Osteocyte (in vitro differentiated cells): Measurements from ENCODE around the gene AMBRA1. TPM values are rescaled to one million over a fixed set of nuclear protein-coding genes. Genes with fewer than 3 reads are reported as not detected.

Experiments used
- DNase-seq: peaks from one replicate; pipeline ENCODE4 v3.0.0; 2021; ENCODE audit warnings: mixed read lengths; ENCODE audit not compliant: unreplicated experiment; ENCODE audit errors: extremely low spot score
- H3K27ac Mint-ChIP-seq: one replicate; pipeline ENCODE4 v1.8.0; 2021; ENCODE audit warnings: mild to moderate bottlenecking, mixed read lengths; ENCODE audit not compliant: unreplicated experiment
- H3K27me3 Mint-ChIP-seq: one replicate; pipeline ENCODE4 v1.8.0; 2021; ENCODE audit warnings: mixed read lengths; ENCODE audit not compliant: unreplicated experiment
- H3K36me3 Mint-ChIP-seq: one replicate; pipeline ENCODE4 v1.8.0; 2021; ENCODE audit warnings: mixed read lengths; ENCODE audit not compliant: unreplicated experiment
- H3K4me1 Mint-ChIP-seq: one replicate; pipeline ENCODE4 v1.8.0; 2021; ENCODE audit warnings: mixed read lengths; ENCODE audit not compliant: unreplicated experiment
- H3K4me3 Mint-ChIP-seq: one replicate; pipeline ENCODE4 v1.8.0; 2021; ENCODE audit warnings: mild to moderate bottlenecking, moderate library complexity, mixed read lengths; ENCODE audit not compliant: unreplicated experiment
- H3K9me3 Mint-ChIP-seq: one replicate; pipeline ENCODE4 v1.8.0; 2021; ENCODE audit warnings: mixed read lengths; ENCODE audit not compliant: unreplicated experiment
- total RNA-seq: library from RNA; stranded (reverse); gene quantifications from 2 replicates; pipeline ENCODE4 v1.2.1, GENCODE V29; 2021
- TF ChIP-seq, protein P1 (sequence below): fragments of 200-600 bp; sonication (generic); IDR thresholded peaks from 2 replicates; pipeline ENCODE4 v1.5.0; 2021; ENCODE audit warnings: antibody characterized with exemption, mild to moderate bottlenecking, moderate library complexity

Gene AMBRA1
- total RNA-seq, 1 donor from 2014 or later = 32.1 TPM

DNA sequence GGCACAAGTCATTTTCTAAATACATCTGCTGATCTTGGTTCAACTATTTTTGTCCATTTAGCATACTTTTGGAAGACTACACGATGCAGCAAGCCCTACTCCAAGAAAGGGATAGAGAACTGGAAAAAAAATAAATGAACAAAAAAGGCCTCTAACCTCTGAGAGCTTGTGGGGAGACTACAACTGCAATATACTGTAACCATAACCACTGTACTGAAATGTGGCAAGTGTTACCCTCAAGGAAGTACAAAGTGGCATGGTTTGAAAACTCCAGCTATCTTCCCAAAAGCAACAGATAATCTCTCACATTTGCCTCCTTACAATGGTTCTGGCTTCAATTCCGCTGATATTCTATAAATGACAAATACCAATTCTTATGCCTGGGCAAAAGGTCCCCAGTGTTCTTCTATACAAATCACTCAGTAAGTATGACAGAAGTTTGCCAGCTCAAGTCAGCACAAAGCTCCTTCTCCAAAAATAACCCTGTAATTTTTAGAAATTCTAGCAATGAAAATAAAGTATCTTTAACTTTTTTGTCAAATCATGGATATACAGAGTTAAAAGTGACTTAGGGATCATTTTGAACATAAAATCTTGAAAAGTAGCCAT, 22.9 kb downstream of the AMBRA1 start:
- H3K9me3 Mint-ChIP-seq = peaks cover 4% of the 10 kb centered on the region
- no peak overlapping the region for H3K4me3 Mint-ChIP-seq
- TF ChIP-seq, protein P1, sequence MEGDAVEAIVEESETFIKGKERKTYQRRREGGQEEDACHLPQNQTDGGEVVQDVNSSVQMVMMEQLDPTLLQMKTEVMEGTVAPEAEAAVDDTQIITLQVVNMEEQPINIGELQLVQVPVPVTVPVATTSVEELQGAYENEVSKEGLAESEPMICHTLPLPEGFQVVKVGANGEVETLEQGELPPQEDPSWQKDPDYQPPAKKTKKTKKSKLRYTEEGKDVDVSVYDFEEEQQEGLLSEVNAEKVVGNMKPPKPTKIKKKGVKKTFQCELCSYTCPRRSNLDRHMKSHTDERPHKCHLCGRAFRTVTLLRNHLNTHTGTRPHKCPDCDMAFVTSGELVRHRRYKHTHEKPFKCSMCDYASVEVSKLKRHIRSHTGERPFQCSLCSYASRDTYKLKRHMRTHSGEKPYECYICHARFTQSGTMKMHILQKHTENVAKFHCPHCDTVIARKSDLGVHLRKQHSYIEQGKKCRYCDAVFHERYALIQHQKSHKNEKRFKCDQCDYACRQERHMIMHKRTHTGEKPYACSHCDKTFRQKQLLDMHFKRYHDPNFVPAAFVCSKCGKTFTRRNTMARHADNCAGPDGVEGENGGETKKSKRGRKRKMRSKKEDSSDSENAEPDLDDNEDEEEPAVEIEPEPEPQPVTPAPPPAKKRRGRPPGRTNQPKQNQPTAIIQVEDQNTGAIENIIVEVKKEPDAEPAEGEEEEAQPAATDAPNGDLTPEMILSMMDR = no peak
- H3K27me3 Mint-ChIP-seq = no peaks in the 10 kb centered on the region
- no peak overlapping the region for H3K27ac Mint-ChIP-seq
- DNase-seq = no peak
- peaks cover 4% of the 10 kb centered on the region for H3K4me1 Mint-ChIP-seq
- no peaks in the 10 kb centered on the region for H3K36me3 Mint-ChIP-seq

DNA sequence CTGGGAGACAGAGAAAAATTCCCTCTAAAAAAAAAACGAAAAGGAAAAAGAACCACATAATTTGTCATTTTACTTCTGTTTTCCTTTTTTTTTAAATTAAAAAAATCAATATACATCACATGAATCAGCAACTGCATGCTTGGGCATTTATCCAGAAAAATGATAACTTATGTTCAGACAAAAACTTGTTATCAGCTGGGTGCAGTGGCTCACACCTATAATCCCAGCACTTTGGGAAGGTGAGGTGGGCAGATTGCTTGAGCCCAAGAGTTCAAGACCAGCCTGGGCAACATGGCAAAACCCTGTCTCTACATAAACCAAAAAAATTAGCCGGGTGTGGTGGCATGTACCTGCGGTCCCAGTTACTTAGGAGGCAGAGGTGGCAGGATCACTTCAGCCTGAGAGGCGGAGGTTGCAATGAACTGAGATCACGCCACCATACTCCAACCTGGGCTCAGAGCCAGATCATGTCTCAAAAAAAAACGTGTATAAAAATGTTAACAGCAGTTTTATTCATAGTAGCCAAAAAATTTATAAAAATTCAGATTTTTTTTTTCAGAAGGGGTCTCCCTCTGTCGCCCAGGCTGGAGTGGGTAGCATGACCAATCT, 28.5 kb downstream of the AMBRA1 start:
- TF ChIP-seq, protein P1 = no peak
- no peak for DNase-seq
- Mint-ChIP-seq H3K4me1 (peaks cover 19% of the 10 kb centered on the region), H3K36me3 (no peaks in the 10 kb centered on the region), H3K27me3 (no peaks in the 10 kb centered on the region), H3K9me3 (no peaks in the 10 kb centered on the region), H3K4me3 (no peak overlapping the region), H3K27ac (no peak overlapping the region)

DNA sequence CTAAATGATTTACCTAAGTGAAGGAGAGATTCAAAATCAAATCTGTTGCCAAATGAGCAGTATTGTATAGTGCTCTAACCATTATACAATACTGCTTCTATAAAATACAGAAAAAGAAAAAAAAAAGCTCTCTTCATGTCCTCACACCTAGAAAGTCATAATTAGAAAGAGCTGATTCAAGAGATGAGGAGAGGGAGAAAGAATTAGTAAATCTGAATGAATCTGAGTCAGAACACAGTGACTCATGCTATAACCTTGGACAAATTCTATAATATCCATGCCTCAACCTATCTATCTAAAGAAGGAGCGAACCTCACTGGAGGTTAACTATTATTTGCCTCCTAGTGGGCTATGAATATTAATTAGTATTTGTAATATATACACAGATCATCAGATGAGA, 29.4 kb downstream of the AMBRA1 start:
- Mint-ChIP-seq H3K9me3 (no peaks in the 10 kb centered on the region), H3K4me1 (peaks cover 22% of the 10 kb centered on the region), H3K27me3 (no peaks in the 10 kb centered on the region), H3K4me3 (no peak overlapping the region), H3K27ac (no peak overlapping the region), H3K36me3 (no peaks in the 10 kb centered on the region)
- TF ChIP-seq, protein P1 = no peak
- DNase-seq = no peak

DNA sequence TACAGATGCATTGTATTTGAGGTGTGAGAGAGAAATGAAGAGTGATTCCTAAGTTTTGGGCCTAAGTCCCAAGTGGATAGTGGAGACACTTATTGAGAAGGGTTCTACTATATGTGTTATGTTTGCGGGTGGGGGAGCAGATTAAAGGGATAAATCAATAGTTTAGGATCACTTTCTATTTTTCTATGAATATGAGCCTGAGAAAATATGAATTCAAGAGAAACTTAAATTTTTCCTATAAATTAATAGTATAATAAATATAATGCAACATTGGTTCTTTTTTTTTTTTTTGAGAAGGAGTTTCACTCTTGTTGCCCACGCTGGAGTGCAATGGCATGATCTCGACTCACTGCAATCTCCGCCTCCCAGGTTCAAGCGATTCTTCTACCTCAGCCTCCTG, 31.3 kb downstream of the AMBRA1 start:
- Mint-ChIP-seq H3K9me3 (no peaks in the 10 kb centered on the region), H3K4me3 (no peak overlapping the region), H3K27ac (no peak overlapping the region), H3K27me3 (no peaks in the 10 kb centered on the region), H3K4me1 (peaks cover 25% of the 10 kb centered on the region), H3K36me3 (no peaks in the 10 kb centered on the region)
- TF ChIP-seq, protein P1 = no peak
- DNase-seq = no peak

DNA sequence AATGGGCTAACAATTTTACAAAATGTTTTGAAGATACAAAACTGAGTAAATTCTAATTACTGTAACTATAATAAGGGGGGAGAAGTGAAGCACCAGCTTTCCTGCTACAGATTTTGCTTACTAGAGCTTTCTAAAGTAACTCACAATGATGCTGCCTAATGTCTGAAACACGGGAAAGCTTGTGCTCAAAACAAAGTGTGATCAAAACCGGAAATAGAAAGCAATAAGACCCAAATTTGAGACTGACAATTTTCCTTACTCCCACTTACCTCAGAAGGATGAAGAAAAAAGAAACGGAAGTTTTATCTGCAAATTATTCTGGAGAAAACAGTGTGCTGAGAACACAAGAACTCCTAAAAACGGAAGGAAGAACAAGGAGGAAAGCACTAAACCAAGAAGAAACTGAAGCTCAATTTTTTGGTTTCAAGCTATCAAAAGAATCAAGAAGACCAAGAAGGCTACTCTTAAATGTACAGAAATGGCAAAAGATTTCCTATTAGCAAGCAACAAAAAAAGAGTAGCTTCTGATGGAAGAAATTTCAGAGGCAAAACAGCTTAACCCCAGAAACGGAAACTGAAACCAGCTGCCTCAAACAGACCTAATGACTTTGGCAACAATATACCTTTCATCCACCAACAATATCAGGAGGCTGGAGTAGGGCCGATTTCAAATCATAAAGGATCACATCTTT, 33.4 kb downstream of the AMBRA1 start:
- Mint-ChIP-seq H3K4me3 (peak overlapping the region; percentile 22), H3K4me1 (peaks cover 35% of the 10 kb centered on the region), H3K9me3 (no peaks in the 10 kb centered on the region), H3K27me3 (no peaks in the 10 kb centered on the region), H3K36me3 (no peaks in the 10 kb centered on the region), H3K27ac (peak overlapping the region; percentile 70)
- TF ChIP-seq, protein P1 = no peak
- no peak for DNase-seq
